ENCODE measurements around the gene C4orf46. TPM values are rescaled to one million over a fixed set of nuclear protein-coding genes. Genes with fewer than 3 reads are reported as not detected.

Gene C4orf46
- total RNA-seq, 1 experiment from 2014 or later = 44.1 TPM

DNA sequence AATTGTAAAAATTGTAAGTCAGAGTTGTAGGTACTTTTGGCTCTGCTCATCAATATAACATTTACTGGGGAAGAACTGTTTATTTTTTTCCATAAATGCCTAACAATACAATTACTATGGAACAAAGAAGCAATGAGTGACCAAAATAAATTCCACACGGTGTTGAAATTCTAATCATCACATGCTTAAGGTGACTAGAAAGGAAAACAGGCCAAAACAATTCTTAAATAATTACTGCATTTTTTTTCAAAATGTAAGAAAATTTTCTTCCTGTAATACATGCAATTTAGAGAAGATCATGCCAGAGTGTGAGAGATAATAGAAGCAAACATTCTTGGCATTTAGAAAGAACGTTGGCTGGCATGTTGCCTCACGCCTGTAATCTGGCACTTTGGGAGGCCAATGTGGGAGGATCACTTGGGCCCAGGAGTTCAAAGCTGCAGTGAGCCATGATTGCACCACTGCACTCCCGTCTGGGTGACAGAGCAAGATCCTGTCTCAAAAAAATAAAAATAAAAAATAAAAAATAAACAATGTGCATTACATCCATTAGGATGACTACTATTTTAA lies 22.5 kb downstream of the C4orf46 start:
- CTCF ChIA-PET = no interaction called here
- POLR2A ChIA-PET (ENCODE audit: low non-redundant PET) = no interaction called here
- BruUV-seq (replicated peaks) = no TSS peak
- Histone ChIP-seq H3K27ac (ENCODE audit: low read depth, low read length, poor library complexity, severe bottlenecking) (no peak overlapping the region), H3K4me1 (ENCODE audit: insufficient read depth, low read length, poor library complexity, severe bottlenecking) (no peaks in the 10 kb centered on the region), H3K4me3 (ENCODE audit: low read depth, low read length, poor library complexity, severe bottlenecking) (no peak overlapping the region), H3K9me3 (ENCODE audit: low read depth, low read length, poor library complexity, severe bottlenecking) (no peaks in the 10 kb centered on the region), H3K36me3 (ENCODE audit: insufficient read depth, low read length, poor library complexity, severe bottlenecking) (no peaks in the 10 kb centered on the region), H3K27me3 (replicated peaks; ENCODE audit: insufficient read depth, low read depth, low read length, poor library complexity) (peaks cover 7% of the 10 kb centered on the region)
- intact Hi-C loops (cut with micrococcal nuclease; ENCODE audit: unreplicated experiment) = no loop called here
- no peak for DNase-seq (ENCODE audit: low spot score)
- no peak for TF ChIP-seq EZH2 (IDR thresholded peaks at IDR 0.05; ENCODE audit: borderline replicate concordance, low read depth, low read length, poor library complexity, severe bottlenecking)
- TF ChIP-seq, protein P1, sequence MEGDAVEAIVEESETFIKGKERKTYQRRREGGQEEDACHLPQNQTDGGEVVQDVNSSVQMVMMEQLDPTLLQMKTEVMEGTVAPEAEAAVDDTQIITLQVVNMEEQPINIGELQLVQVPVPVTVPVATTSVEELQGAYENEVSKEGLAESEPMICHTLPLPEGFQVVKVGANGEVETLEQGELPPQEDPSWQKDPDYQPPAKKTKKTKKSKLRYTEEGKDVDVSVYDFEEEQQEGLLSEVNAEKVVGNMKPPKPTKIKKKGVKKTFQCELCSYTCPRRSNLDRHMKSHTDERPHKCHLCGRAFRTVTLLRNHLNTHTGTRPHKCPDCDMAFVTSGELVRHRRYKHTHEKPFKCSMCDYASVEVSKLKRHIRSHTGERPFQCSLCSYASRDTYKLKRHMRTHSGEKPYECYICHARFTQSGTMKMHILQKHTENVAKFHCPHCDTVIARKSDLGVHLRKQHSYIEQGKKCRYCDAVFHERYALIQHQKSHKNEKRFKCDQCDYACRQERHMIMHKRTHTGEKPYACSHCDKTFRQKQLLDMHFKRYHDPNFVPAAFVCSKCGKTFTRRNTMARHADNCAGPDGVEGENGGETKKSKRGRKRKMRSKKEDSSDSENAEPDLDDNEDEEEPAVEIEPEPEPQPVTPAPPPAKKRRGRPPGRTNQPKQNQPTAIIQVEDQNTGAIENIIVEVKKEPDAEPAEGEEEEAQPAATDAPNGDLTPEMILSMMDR (conservative IDR thresholded peaks at IDR 0.05; ENCODE audit: low read depth, low read length) = no peak

DNA sequence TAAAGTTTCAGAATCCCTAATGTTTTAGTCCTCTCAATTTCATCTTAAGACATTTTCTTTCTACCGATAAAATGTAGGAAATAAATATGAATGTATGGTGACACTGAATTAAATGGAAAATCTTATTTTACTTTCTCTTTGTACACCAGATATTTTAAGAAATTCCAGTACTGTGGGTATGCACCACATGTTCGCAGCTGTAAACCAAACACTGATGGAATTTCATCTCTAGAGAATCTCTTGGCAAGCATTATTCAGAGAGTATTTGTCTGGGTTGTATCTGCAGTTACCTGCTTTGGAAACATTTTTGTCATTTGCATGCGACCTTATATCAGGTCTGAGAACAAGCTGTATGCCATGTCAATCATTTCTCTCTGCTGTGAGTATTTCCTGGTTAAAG lies 26.9 kb downstream of the C4orf46 start:
- intact Hi-C loops (cut with micrococcal nuclease; ENCODE audit: unreplicated experiment) = no loop called here
- Histone ChIP-seq H3K27ac (ENCODE audit: low read depth, low read length, poor library complexity, severe bottlenecking) (no peak overlapping the region), H3K4me3 (ENCODE audit: low read depth, low read length, poor library complexity, severe bottlenecking) (no peak overlapping the region), H3K27me3 (replicated peaks; ENCODE audit: insufficient read depth, low read depth, low read length, poor library complexity) (peaks cover 20% of the 10 kb centered on the region), H3K4me1 (ENCODE audit: insufficient read depth, low read length, poor library complexity, severe bottlenecking) (no peaks in the 10 kb centered on the region), H3K36me3 (ENCODE audit: insufficient read depth, low read length, poor library complexity, severe bottlenecking) (no peaks in the 10 kb centered on the region), H3K9me3 (ENCODE audit: low read depth, low read length, poor library complexity, severe bottlenecking) (no peaks in the 10 kb centered on the region)
- TF ChIP-seq, protein P1 (conservative IDR thresholded peaks at IDR 0.05; ENCODE audit: low read depth, low read length) = no peak
- no peak for TF ChIP-seq EZH2 (IDR thresholded peaks at IDR 0.05; ENCODE audit: borderline replicate concordance, low read depth, low read length, poor library complexity, severe bottlenecking)
- DNase-seq (ENCODE audit: low spot score) = no peak
- BruUV-seq (replicated peaks) = no TSS peak
- ChIA-PET CTCF (no interaction called here), POLR2A (ENCODE audit: low non-redundant PET) (no interaction called here)

DNA sequence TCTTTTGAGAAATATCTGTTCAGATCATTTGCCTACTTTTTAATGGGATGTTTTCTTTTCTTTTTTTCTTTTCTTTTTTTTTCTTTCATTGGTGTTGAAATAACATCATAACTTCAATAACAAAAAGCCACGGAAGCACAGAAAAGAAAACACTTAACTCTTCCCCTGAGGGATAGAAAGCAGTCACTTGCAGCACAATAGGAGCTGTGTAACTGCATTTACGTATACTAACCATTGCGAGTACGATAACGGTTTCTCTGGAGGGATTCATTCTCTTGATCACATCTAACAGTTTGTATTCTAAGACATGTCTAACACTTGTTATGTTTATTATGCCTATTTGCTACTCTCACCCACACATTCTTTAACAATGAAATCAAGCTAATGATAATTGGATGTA lies 27.3 kb downstream of the C4orf46 start:
- BruUV-seq (replicated peaks) = no TSS peak
- no peaks in the 10 kb centered on the region for H3K36me3 ChIP-seq (ENCODE audit: insufficient read depth, low read length, poor library complexity, severe bottlenecking)
- H3K4me1 ChIP-seq (ENCODE audit: insufficient read depth, low read length, poor library complexity, severe bottlenecking) = no peaks in the 10 kb centered on the region
- no peaks in the 10 kb centered on the region for H3K9me3 ChIP-seq (ENCODE audit: low read depth, low read length, poor library complexity, severe bottlenecking)
- no peak overlapping the region for H3K4me3 ChIP-seq (ENCODE audit: low read depth, low read length, poor library complexity, severe bottlenecking)
- no peak for DNase-seq (ENCODE audit: low spot score)
- POLR2A ChIA-PET (ENCODE audit: low non-redundant PET) = no interaction called here
- CTCF ChIA-PET = no interaction called here
- H3K27ac ChIP-seq (ENCODE audit: low read depth, low read length, poor library complexity, severe bottlenecking) = no peak overlapping the region
- peaks cover 20% of the 10 kb centered on the region for H3K27me3 ChIP-seq (replicated peaks; ENCODE audit: insufficient read depth, low read depth, low read length, poor library complexity)
- intact Hi-C loops (cut with micrococcal nuclease; ENCODE audit: unreplicated experiment) = no loop called here
- TF ChIP-seq EZH2 (IDR thresholded peaks at IDR 0.05; ENCODE audit: borderline replicate concordance, low read depth, low read length, poor library complexity, severe bottlenecking) = no peak
- TF ChIP-seq, protein P1 (conservative IDR thresholded peaks at IDR 0.05; ENCODE audit: low read depth, low read length) = no peak

Data from A673 (cell line).